H7 (cell line): Measurements from ENCODE around the gene PDK2. TPM values are rescaled to one million over a fixed set of nuclear protein-coding genes. Genes with fewer than 3 reads are reported as not detected.
A peak's percentile ranks its signal among the peaks of the same experiment; 100 is the strongest.

Source experiments
- DNase-seq: peaks from one replicate; pipeline ENCODE4 v3.0.0; 2012
- H3K27me3 ChIP-seq: 2 replicates; pipeline ENCODE4 v1.6.0; 2011; ENCODE audit warnings: mild to moderate bottlenecking, low read length; ENCODE audit not compliant: control insufficient read depth, insufficient read depth
- H3K36me3 ChIP-seq: replicated peaks from 2 replicates; pipeline ENCODE4 v1.5.1; 2011; ENCODE audit warnings: low read length; ENCODE audit not compliant: control insufficient read depth, insufficient read depth
- H3K4me3 ChIP-seq: 2 replicates; pipeline ENCODE4 v1.5.1; 2011; ENCODE audit warnings: low read depth, mild to moderate bottlenecking, control low read depth, low read length, moderate library complexity; ENCODE audit not compliant: insufficient read depth
- total RNA-seq: library from RNA; depleted of rRNA; stranded (reverse); fragments of >200 nt; shearing (Covaris generic); gene quantifications from 2 replicates; pipeline ENCODE4 v1.2.3, GENCODE V29; 2014

Gene PDK2
- total RNA-seq, 1 experiment from 2014 or later = 14.2 TPM

- H3K4me3 ChIP-seq = no peak overlapping the region
- no peaks in the 10 kb centered on the region; the same call in 1 of the 2 replicates for H3K36me3 ChIP-seq
- no peak for DNase-seq
- H3K27me3 ChIP-seq = peaks cover 20% of the 10 kb centered on the region
Measured at GRCh38 chr17:50145532-50146229, 50.5 kb downstream of the PDK2 start.

- peak; percentile 77 for DNase-seq
- peaks cover 20% of the 10 kb centered on the region for H3K27me3 ChIP-seq
- no peak overlapping the region for H3K4me3 ChIP-seq
Measured at GRCh38 chr17:50146230-50146926, 51.2 kb downstream of the PDK2 start.

GRCh38 chr17:50146927-50147665 lies 51.9 kb downstream of the PDK2 start:
- peaks cover 20% of the 10 kb centered on the region for H3K27me3 ChIP-seq
- H3K36me3 ChIP-seq = no peaks in the 10 kb centered on the region
- peak; percentile 63 for DNase-seq
- no peak overlapping the region for H3K4me3 ChIP-seq

More at GRCh38 chr17:50146230-50146926, 51.2 kb downstream of the PDK2 start:
- no peaks in the 10 kb centered on the region; the same call in 1 of the 2 replicates for H3K36me3 ChIP-seq

- peaks cover 20% of the 10 kb centered on the region for H3K27me3 ChIP-seq
- DNase-seq = peak; percentile 77
- H3K4me3 ChIP-seq = no peak overlapping the region
- no peaks in the 10 kb centered on the region for H3K36me3 ChIP-seq
Measured at GRCh38 chr17:50147841-50148225, 52.7 kb downstream of the PDK2 start.

GRCh38 chr17:50148226-50149090 lies 53.3 kb downstream of the PDK2 start:
- peak; percentile 93 for DNase-seq
- H3K36me3 ChIP-seq = no peaks in the 10 kb centered on the region
- H3K4me3 ChIP-seq = peak overlapping the region; percentile 37
- H3K27me3 ChIP-seq = peaks cover 20% of the 10 kb centered on the region

- H3K27me3 ChIP-seq = peaks cover 20% of the 10 kb centered on the region
- H3K4me3 ChIP-seq = peak overlapping the region; percentile 37
- no peak for DNase-seq
- no peaks in the 10 kb centered on the region for H3K36me3 ChIP-seq
Measured at GRCh38 chr17:50149091-50149416, 53.9 kb downstream of the PDK2 start.

- H3K4me3 ChIP-seq = peak overlapping the region; percentile 37
- peaks cover 20% of the 10 kb centered on the region for H3K27me3 ChIP-seq
- no peaks in the 10 kb centered on the region for H3K36me3 ChIP-seq
- DNase-seq = peak; percentile 87
Measured at GRCh38 chr17:50149417-50150353, 54.5 kb downstream of the PDK2 start.

- Histone ChIP-seq H3K4me3 (peak within 1 kb of the TSS; percentile 37), H3K27me3 (peaks cover 20% of the 10 kb centered on the region), H3K36me3 (no peaks in the 10 kb centered on the region)
- DNase-seq = peak; percentile 68
Measured at GRCh38 chr17:50150354-50151040, 55.3 kb downstream of the PDK2 start, which contains the start of gene PPP1R9B. Gene PPP1R9B (minus strand): TSS chr17:50150677. CDS start chr17:50150513, 164 bp downstream.

DNA sequence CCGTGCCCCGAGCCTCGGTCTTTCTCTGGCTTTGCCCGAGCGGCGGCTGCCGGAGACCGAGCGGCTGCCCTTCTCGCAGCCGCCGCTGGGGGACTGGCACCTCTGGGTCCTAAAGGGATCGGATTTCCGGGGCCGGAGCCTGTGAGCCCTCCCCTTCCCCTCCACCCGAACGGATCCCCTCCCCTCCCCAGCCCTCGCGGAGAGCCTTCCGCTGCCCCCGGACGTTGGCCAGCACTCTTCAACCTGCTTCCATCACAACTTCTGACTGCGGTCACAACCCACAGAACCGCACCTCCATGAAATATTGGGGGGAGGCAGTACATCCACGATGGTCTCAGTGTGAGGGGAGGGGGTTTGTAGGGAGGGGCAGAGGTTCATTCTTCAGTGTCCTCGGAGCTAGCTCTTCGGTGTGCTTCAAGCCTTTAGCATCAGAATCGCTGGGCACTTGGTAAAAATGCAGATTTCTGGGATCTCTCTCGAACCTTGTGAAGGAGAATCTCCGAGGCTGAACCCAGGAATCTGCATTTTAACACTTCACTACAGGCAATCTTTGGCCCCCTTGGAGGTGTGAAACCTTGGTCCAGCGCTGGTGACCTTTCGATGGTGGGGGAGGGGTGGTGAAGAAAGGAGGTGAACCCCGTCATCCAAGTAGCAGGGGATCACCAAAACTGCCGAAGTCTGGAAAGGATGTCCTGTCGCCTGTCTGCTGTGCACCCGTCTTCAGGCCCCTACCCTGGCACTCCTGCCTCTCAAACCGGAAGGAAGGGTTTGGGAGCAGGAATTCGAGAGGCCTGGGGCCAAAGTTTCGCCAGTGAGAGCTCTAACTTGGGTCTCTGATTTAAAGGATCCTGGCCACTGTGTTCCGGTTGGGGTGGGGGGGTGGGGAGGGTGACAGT lies 56.1 kb downstream of the PDK2 start:
- H3K27me3 ChIP-seq = peaks cover 20% of the 10 kb centered on the region
- H3K36me3 ChIP-seq = no peaks in the 10 kb centered on the region
- DNase-seq = peak; percentile 98
- peak overlapping the region; percentile 37 for H3K4me3 ChIP-seq

DNA sequence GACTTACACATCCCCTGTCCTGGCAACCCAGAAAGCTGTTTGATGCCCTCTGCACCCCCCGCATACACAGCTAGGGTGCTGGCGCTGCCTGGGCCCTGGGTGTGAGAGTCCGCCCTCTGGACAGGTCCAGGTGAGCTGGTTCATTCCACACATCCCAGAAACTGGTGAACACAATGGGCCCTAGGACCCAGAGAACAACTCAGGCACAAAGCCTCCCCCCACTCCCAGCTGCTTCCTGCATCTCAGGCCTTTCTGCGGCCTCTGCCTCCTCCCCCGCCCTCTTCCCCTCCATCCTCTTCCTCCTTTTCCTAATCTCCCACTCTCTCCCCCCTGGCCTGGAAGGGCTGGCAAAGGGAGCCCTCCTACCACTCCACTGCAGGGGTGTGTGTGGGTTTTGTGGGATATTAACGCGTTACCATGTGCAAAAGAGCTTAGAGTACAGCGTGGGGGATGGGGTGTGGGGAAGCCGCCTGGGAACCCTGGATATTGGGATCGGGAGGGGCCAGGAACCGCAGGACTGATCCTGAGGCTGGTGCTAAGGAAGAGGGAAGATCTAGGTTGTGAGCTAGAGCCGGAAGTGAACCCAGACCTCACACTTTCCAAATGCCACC lies 56.9 kb downstream of the PDK2 start:
- DNase-seq = peak; percentile 93
- peak overlapping the region; percentile 37 for H3K4me3 ChIP-seq
- peaks cover 20% of the 10 kb centered on the region for H3K27me3 ChIP-seq
- H3K36me3 ChIP-seq = no peaks in the 10 kb centered on the region

GRCh38 chr17:50152736-50153135 lies 57.6 kb downstream of the PDK2 start:
- no peak for DNase-seq
- Histone ChIP-seq H3K36me3 (no peaks in the 10 kb centered on the region), H3K4me3 (no peak overlapping the region), H3K27me3 (peaks cover 20% of the 10 kb centered on the region)
